ENCODE data around the gene HES6.

HES6 gene

DNA sequence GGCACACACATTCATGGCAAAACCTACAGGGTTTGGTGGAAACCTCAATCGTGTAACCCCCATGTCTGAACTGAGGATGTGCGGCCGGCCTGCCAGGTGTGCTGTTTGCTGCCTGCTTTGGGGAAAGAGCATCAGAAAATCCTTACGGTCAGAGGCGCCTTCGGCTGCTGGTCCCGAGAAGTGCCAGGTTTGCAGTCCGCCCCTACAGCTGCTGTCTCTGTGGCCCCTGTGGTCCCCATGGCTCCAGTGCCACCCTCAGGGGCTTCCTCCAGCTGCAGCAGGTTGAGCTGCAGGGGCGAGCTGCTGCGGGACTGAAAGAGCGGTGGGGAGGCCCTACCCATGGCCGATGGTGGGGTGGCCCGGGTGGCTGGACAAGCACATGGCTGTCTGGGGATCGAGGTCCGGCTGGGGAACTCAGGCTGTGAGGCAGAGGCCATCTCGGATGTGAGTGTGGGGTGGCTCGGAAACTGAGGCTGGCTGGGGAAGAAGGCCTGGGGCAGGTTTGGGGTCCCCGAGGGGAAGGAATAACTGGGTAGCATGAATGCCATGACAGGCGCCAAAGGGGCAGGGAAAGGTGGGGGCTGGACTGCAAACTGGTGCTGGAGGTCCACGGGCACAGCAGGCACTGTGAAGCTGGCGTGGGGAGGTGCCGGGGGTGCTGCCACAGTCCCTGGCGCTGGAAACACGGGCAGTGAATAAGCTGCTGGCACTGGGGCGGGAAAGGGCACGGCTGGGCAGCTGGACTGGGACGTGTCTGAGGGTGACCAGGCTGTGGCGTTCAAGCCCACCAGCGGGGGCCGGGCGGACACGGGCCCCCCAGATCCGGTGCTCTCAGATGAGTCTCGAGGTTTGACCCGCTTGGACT is 13.2 kb upstream of the HES6 start:
- DNase-seq = no peak

DNA sequence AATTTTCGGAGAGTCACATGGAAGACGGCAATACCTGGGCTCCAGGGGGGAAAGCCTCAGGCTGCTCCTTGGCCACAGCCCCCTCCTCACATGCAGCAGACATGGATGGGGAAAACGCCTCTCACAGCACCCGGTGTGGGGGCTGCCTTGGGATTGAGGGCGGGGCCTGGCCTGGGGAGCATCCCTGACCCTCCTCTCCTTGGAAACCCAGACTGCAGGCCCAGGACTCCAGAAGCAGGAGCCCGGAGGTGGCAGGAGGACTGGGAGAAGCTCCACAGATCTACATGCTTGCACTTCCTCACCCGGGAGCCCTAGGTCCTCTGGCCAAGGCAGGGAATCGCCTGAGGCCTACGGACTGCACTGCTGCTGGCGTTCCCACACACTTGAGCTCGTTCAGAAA is 12.1 kb upstream of the HES6 start:
- no peak for DNase-seq

DNA sequence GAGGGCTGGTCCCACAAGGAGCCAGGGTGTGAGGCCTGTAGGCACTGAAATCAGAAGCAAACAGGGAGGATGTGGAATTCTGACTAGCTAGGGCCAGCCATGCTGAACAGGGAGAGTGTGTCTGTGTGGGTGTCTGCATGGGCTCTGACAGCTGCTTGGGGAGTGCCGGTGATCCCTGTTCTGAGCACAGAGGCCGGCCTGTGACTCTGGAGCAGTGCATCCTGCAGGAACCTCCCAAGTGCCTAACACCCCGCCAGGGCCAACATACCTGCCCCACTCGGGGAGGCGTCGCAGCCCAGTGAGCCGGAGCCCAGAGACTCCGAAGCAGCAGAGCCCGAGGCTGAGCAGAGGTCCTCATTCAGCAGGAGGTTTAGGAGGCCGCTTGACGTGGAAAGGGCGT is 11.5 kb upstream of the HES6 start:
- no peak for DNase-seq

- DNase-seq = no peak
Measured at GRCh38 chr2:238250896-238251295, 11.1 kb upstream of the HES6 start.

DNA sequence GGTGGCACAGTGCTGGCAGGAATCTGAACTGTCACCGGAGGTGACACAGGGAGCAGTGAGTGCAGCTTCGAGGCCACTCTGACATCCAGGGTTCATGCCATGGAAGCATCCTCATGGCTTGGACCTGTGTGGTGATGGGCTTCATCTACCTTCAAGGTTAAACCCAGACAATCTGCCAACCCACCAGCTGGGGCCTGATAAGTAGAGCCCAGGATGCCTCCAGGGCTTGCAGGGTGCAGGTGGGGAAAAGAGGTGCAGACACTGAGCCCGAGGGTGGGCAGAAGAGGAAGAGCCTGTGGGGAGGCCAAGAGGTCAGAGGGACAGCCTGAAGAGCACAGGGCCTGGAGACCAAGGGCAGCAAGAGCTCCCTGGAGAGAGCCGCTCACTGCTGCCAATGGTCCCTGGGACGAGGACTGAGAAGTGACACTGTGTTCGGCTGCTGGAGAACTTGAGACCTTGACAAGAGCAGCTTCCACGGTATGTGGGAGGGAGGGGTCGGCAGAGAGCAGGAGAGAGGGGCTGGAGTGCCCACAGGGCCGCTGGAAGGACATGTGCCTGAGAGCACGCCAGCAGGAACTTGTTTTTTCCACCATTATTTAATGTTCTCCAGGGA is 8.1 kb upstream of the HES6 start:
- no peak for DNase-seq

DNA sequence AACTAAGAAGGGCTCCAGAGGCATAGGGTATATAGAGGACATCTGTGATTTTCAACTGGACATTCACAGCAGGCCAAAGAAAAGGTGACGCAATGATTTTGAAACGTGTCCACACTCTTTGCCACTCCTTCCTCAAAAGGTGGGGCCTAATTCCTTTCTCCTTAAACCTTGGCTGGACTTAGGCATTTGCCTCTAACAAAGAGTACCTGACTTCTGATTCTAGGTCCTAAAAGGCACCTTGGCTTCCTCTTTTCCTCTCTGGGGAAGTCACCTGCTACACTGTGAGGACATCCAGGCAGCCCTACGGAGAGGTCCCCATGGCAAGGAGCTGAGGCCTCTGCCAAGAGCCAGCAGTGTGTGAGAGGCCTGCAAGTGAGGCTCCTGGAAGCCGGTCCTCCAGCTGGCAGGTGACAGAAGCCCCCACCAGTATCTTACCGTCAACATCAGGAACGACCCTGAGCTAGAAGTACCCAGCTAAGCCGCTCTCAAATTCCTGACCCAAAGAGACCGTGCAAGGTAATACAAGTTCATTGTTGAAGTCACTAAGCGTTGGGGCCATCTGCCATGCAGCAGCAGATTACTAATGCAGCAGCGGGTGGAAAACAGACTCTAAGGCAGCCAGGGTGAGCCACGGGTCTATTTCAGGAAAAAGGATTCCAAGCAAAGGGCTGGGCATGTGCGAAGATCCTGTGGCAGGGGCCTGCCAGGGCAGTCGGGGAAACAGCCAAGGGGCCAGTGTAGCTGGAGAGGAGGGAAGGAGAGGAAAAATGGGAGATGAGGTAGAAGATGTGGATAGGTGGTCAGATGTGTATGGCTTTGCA is 7.4 kb upstream of the HES6 start:
- peak; percentile 22 to 25 for DNase-seq

- DNase-seq = no peak
Measured at GRCh38 chr2:238244151-238244550, 4.3 kb upstream of the HES6 start.

- DNase-seq = no peak
Measured at GRCh38 chr2:238243496-238244076, 3.7 kb upstream of the HES6 start.

DNA sequence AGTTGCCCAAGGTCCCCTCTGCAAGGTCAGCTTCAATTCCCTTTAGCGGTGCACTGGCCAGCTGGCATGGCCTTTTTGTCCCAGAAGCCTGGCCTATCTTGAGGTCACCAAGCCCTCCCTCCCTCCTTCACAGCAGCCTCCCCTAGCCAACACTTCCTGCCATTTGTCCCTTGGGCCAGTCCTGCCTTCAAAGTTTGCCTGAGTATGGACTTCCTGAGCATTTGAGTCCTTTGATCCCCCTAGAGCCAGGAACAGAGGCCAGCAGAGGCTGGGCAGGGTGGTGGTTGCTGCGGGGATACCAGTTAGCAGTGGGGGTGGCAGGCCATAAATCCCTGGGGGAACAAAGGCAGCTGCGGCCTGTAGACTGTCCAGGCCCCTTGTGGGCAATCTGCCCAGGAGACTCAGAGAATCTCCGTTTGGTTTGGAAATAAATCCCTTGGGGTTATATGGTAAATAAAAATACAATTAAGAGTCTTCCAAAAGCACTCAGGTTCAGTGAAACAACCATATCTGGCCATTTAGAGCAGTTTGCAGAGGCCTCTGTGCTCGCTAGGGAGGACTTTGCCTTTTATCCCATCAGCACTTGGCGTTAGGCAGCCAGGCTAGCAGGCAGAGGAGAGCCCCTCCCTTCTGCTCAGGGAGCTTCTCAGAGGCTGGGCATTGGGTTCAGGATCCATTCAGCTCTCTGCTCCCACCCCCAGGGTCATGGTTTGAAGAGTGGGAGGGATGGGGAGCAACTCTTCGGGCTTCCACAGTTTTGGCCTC is 3.1 kb upstream of the HES6 start:
- no peak for DNase-seq

DNA sequence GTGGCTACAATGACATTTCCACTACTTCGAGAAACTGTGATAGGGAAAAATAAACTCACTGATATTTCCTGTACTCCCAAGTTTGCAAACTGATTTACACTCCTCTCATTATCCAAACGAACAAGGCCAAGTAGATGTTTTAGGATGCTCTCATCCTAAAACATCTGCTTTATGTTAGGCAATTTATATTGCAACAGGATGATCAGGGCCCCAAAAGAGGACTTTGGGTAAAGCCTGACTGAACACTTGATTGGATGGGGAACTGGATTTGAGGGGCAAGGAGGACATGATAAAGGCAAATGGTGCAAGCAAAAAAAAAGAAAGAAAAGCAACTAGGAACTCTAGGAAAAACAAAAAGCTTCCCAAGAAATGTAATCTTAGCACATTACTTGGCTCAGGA is 2.1 kb upstream of the HES6 start:
- DNase-seq = no peak

DNA sequence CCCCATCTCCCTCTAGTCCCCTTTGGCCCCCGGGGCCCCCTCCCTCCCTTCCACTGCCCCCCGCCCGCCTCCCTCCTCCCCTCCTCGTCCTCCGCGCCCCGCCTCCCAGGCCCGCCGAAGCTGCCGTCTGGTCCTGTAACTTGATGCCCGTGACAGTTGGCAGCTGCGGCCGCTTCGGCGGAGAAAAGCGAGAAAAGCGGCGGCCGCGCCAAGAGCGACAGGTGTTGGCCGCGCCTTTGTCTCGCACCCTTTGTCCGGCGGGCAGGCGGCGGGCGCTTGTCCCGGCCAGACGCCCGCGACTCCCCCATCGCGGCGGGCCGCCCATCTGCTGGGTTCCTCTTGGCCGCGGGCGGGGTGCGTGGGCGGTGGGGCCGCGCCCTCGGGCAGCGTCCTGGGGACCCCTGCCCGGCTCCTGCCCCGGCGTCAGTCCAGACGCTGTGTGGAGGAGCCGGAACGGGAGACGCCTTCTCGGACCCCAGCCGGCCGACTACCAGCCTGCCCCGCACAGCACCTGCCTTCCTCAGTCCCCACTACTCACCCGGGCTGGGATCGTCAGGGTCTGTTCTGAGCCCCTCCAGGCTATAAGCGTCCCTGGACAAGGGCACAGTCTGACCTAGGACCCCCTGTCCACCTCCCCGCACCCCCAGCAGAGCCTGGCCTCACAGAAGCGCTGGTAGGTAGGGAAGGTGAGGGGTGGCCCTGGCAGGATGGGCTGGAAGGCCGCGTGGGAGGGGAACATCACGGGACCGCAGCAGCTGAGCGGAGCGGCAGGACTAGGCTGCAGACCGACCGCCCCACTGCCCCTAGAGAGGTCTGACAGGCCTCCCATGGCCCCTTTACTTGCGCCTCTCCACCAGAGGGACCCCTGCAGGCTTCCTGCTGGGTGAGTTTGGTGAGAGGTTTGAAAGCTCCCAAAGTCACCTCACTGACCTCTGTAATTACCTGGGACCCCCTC is 1.2 kb upstream of the HES6 start:
- no peak for DNase-seq

DNA sequence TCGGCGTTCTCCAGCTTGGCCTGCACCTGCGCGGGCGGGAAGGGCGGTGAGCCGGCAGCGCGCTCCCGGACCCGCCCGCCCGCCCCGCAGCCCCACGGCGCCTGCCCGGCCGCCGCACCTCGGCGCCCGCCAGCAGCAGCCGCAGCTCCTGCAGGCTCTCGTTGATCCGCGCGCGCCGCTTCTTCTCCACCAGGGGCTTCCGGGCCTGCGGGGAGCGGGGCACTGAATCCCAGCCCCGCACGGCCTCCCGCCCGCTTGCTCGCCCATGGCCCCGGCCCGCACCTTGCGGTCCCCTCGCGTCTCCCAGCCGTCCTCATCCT is 335 bp downstream of the HES6 start:
- DNase-seq = no peak

DNA sequence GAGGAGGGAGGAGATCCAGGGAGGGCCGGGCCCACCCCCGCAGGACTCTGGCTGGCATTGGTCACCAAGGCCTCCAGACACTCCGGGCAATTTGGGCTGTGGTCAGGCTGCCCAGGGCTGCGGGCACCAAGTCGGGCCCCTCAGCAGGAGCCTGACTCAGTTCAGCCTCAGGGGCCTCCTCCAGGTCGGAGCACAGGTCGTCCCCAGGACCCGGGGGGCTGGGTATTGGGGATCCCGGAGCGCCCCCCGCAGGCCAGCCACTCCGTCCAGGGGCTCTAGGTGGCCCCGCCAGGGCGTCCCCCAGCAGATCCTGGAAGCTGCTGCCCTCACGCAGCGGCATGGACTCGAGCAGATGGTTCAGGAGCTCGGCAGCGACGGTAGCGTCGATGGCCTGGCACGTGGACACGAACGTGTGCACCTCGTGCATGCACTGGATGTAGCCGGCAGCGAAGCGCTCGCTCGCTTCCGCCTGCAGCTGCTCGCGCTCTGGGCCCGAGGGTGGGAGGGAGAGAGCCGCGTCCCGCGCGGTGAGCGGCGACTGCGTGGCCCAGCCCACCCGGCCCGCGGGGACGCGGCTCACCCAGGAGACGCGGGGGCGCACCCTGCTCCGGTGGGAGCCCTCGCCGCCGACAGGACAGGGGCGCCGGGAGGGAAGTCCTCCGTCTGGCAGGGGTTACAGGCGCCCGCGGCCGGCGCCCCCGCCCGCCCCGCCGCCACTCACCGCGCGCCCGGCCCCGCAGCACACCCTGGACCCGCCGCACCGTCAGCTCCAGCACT is 884 bp downstream of the HES6 start:
- DNase-seq = no peak

- DNase-seq = no peak
Measured at GRCh38 chr2:238238311-238238765, 1.5 kb downstream of the HES6 start.

- DNase-seq = no peak
Measured at GRCh38 chr2:238237431-238238135, 2.3 kb downstream of the HES6 start.

GRCh38 chr2:238236571-238236970 is 3.3 kb downstream of the HES6 start:
- DNase-seq = no peak

DNA sequence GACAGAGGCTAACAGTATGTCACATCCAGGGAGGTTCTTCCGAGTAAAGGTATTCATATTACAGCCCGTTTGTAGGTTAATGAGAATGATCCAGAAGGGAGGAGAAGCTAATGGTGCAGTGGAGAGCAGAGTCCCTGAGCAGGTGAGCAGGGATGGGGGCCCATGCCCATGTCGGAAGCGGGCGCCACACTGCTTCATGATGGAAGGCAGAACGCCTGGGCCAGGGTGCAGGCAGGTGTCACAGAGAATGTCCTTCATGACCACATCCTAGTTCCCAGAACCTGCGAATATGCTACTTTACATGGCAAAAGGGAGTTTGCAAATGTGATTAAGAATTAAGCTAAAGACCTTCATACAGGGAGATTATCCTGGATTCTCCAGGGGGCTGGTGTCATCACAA is 4.0 kb downstream of the HES6 start:
- no peak for DNase-seq

DNA sequence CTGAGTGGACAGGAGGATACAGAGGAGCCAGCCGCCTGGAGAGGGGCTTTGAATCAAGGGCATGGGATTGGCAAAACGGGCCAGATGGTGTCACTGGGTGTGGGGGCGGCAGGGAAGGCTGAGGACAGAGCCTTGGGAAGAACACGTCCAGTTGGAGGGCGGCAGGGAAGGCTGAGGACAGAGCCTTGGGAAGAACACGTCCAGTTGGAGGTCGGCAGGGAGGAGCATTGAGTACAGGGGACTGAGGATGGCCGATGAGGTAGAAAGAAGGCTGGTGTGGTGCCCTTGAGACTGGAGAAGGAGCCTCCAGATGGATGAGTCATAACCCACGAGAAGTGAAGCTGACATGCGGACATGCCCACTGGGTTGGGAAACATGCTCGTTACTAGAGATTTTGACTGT is 4.5 kb downstream of the HES6 start:
- no peak for DNase-seq

- DNase-seq = no peak
Measured at GRCh38 chr2:238233625-238234024, 6.2 kb downstream of the HES6 start.

- DNase-seq = no peak
Measured at GRCh38 chr2:238231809-238232208, 8.0 kb downstream of the HES6 start.
